Activated CD8-positive, alpha-beta T cell treated with anti-CD3 and anti-CD28 coated beads for 36 hours (primary cell): ENCODE data around the gene THAP7. TPM values are rescaled to one million over a fixed set of nuclear protein-coding genes. Genes with fewer than 3 reads are reported as not detected.
A peak's percentile ranks its signal among the peaks of the same experiment; 100 is the strongest.
"Not testable (repeated sequence)": the region's sequence is repeated elsewhere in the genome, so short reads cannot be mapped to it uniquely, and the experiment has no call there.

Experiments
- ATAC-seq: fragments of 200-7000 bp; cut with Tn5 transposase; one replicate; pipeline ENCODE4 v1.10.0; 2021; ENCODE audit warnings: mild to moderate bottlenecking, moderate library complexity
- CTCF ChIA-PET: fragments of 350-600 bp; sonication (Branson Sonifier 250); formaldehyde crosslinking; loops from one replicate; lab custom pipeline; 2021; ENCODE audit warnings: antibody characterized with exemption; lab: Charles Lee
- POLR2A ChIA-PET: fragments of 350-600 bp; sonication (Branson Sonifier 250); formaldehyde crosslinking; loops from one replicate; lab custom pipeline; 2021; ENCODE audit warnings: antibody characterized with exemption; lab: Charles Lee
- DNase-seq: peaks from one replicate; pipeline ENCODE4 v3.0.0-alpha.2; 2020
- H3K27ac Mint-ChIP-seq: one replicate; pipeline ENCODE4 v1.8.0; 2021; ENCODE audit warnings: mild to moderate bottlenecking, mixed read lengths
- H3K27me3 Mint-ChIP-seq: one replicate; pipeline ENCODE4 v1.8.0; 2021; ENCODE audit warnings: mixed read lengths
- H3K36me3 Mint-ChIP-seq: one replicate; pipeline ENCODE4 v1.8.0; 2021; ENCODE audit warnings: low read depth, mixed read lengths
- H3K4me1 Mint-ChIP-seq: one replicate; pipeline ENCODE4 v1.8.0; 2021; ENCODE audit warnings: low read depth, mixed read lengths
- H3K4me3 Mint-ChIP-seq: one replicate; pipeline ENCODE4 v1.8.0; 2021; ENCODE audit warnings: mild to moderate bottlenecking, moderate library complexity, mixed read lengths
- H3K9me3 Mint-ChIP-seq: one replicate; pipeline ENCODE4 v1.8.0; 2021; ENCODE audit warnings: mixed read lengths
- CTCF ChIP-seq: fragments of 200-600 bp; IDR thresholded peaks from one replicate; pipeline ENCODE4 v1.8.0; 2022; ENCODE audit warnings: antibody characterized with exemption, mild to moderate bottlenecking
- intact Hi-C: fragments of 100-400 bp; cut with micrococcal nuclease; formaldehyde crosslinking; loops from one replicate; pipeline ENCODE4 v1.10.0; 2022
- total RNA-seq, 2 experiments: library from RNA; stranded (reverse); gene quantifications; one replicate each; pipeline ENCODE4 v1.2.3, GENCODE V29; 2021

The THAP7 gene
- total RNA-seq, 2 experiments from 2014 or later: 23.7 to 23.8 TPM

- H3K27me3 Mint-ChIP-seq: no peaks in the 10 kb centered on the region
- H3K4me1 Mint-ChIP-seq: peaks cover 19% of the 10 kb centered on the region
- no peak overlapping the region for H3K27ac Mint-ChIP-seq
- no peak for DNase-seq
- no peaks in the 10 kb centered on the region for H3K9me3 Mint-ChIP-seq
- TF ChIP-seq CTCF: no peak
- CTCF ChIA-PET: interaction anchor here (1.0 to 1.5 kb wide), 2 partner anchors 8 to 9 kb away, joined by 4 to 5 read pairs; no protein-coding TSS in a partner anchor
- no peak for ATAC-seq
- POLR2A ChIA-PET: interaction anchor here (1.5 kb wide), 1 partner anchor 10 kb away, joined by 13 read pairs; the partner anchor contains the start of gene THAP7
- no peaks in the 10 kb centered on the region for H3K36me3 Mint-ChIP-seq
- H3K4me3 Mint-ChIP-seq: peak overlapping the region; percentile 73
- intact Hi-C loops: no loop called here
These were observed 10.8 kb upstream of the THAP7 start for GRCh38 chr22:21012446-21013407.

- intact Hi-C loops: no loop called here
- ATAC-seq (no peak), DNase-seq (no peak)
- H3K27ac Mint-ChIP-seq: no peak overlapping the region
- no peaks in the 10 kb centered on the region for H3K27me3 Mint-ChIP-seq
- no peaks in the 10 kb centered on the region for H3K9me3 Mint-ChIP-seq
- no peak overlapping the region for H3K4me3 Mint-ChIP-seq
- no peak for TF ChIP-seq CTCF
- no peaks in the 10 kb centered on the region for H3K36me3 Mint-ChIP-seq
- CTCF ChIA-PET: interaction anchor here (1.2 kb wide), 1 partner anchor 89 kb away, joined by 3 read pairs; no protein-coding TSS in a partner anchor
- peaks cover 18% of the 10 kb centered on the region for H3K4me1 Mint-ChIP-seq
- POLR2A ChIA-PET: interaction anchor here (1.5 kb wide), 1 partner anchor 9 kb away, joined by 4 read pairs; no protein-coding TSS in a partner anchor
These were observed 8.7 kb upstream of the THAP7 start for GRCh38 chr22:21010426-21011113.

GRCh38 chr22:21009638-21010425 lies 7.9 kb upstream of the THAP7 start:
- Mint-ChIP-seq H3K9me3 (no peaks in the 10 kb centered on the region), H3K4me3 (no peak overlapping the region), H3K4me1 (peaks cover 10% of the 10 kb centered on the region), H3K27ac (no peak overlapping the region), H3K36me3 (no peaks in the 10 kb centered on the region), H3K27me3 (no peaks in the 10 kb centered on the region)
- no peak for ATAC-seq
- DNase-seq: peak; percentile 55
- intact Hi-C loops: no loop called here
- no peak for TF ChIP-seq CTCF
- ChIA-PET CTCF (interaction anchor here (1.2 kb wide), 1 partner anchor 88 kb away, joined by 3 read pairs; no protein-coding TSS in a partner anchor), POLR2A (interaction anchor here (1.5 kb wide), 1 partner anchor 9 kb away, joined by 4 read pairs; no protein-coding TSS in a partner anchor)

GRCh38 chr22:21009208-21009607 lies 7.3 kb upstream of the THAP7 start:
- H3K27ac Mint-ChIP-seq, H3K4me1 Mint-ChIP-seq, H3K9me3 Mint-ChIP-seq, H3K27me3 Mint-ChIP-seq, DNase-seq, intact Hi-C loops, H3K4me3 Mint-ChIP-seq, H3K36me3 Mint-ChIP-seq, ATAC-seq: not testable (repeated sequence)
- ChIA-PET POLR2A (interaction anchor here (1.5 kb wide), 1 partner anchor 10 kb away, joined by 4 read pairs; no protein-coding TSS in a partner anchor), CTCF (interaction anchor here (1.2 kb wide), 1 partner anchor 88 kb away, joined by 3 read pairs; no protein-coding TSS in a partner anchor)
